Erythroblast (primary cell): ENCODE measurements around the gene TGFA.

ENCODE experiments used
- GATA1 ChIP-seq: IDR thresholded peaks from 2 replicates; pipeline ENCODE4 v1.6.1; 2011; ENCODE audit warnings: low read depth, mild to moderate bottlenecking, control low read depth, low read length, moderate library complexity
- POLR2A ChIP-seq: IDR thresholded peaks from 2 replicates; pipeline ENCODE4 v1.6.1; 2011; ENCODE audit warnings: mild to moderate bottlenecking, low read length

- TF ChIP-seq POLR2A (no peak), GATA1 (no peak)
These were observed 26.1 kb downstream of the TGFA start for GRCh38 chr2:70527447-70528080.
